ENCODE results near the gene CXCL11.

Gene CXCL11

GRCh38 chr4:76011018-76011670 lies 24.7 kb downstream of the CXCL11 start:
- H3K9me2 ChIP-seq (replicated peaks; ENCODE audit: low read depth, low read length): no peaks in the 10 kb centered on the region
- no peak overlapping the region for H2AFZ ChIP-seq (ENCODE audit: low read length)
- H3K4me1 ChIP-seq (ENCODE audit: insufficient read depth, low read length, poor library complexity, severe bottlenecking): no peaks in the 10 kb centered on the region
- no peak overlapping the region for H3K4me2 ChIP-seq (ENCODE audit: low read depth, low read length, poor library complexity, severe bottlenecking)
- TF ChIP-seq EZH2phosphoT487 (IDR thresholded peaks at IDR 0.05; ENCODE audit: borderline replicate concordance) (no peak), CTCF (conservative IDR thresholded peaks at IDR 0.05; ENCODE audit: low read length) (no peak)
- no peak overlapping the region for H3K4me3 ChIP-seq (ENCODE audit: low read length, poor library complexity, severe bottlenecking)
- H3F3A ChIP-seq (ENCODE audit: low read depth): no peaks in the 10 kb centered on the region
- no peaks in the 10 kb centered on the region for H4K20me1 ChIP-seq (ENCODE audit: insufficient read depth, low read length, poor library complexity, severe bottlenecking)
- no peaks in the 10 kb centered on the region for H3K9me3 ChIP-seq (ENCODE audit: insufficient read depth, low read depth, low read length)
- H3K79me2 ChIP-seq (ENCODE audit: insufficient read depth, low read length): no peaks in the 10 kb centered on the region
- no peak overlapping the region for H3K9ac ChIP-seq (ENCODE audit: low read depth, low read length, poor library complexity, severe bottlenecking)
- no peaks in the 10 kb centered on the region for H3K36me3 ChIP-seq (ENCODE audit: insufficient read depth, low read length)
- H3K27me3 ChIP-seq (ENCODE audit: insufficient read depth, low read length, poor library complexity, severe bottlenecking): no peaks in the 10 kb centered on the region

- TF ChIP-seq CTCF (conservative IDR thresholded peaks at IDR 0.05; ENCODE audit: low read length) (no peak), EZH2phosphoT487 (IDR thresholded peaks at IDR 0.05; ENCODE audit: borderline replicate concordance) (no peak)
- Histone ChIP-seq H3K4me3 (ENCODE audit: low read length, poor library complexity, severe bottlenecking) (no peak overlapping the region), H4K20me1 (ENCODE audit: insufficient read depth, low read length, poor library complexity, severe bottlenecking) (no peaks in the 10 kb centered on the region), H3K36me3 (ENCODE audit: insufficient read depth, low read length) (no peaks in the 10 kb centered on the region), H3K4me1 (ENCODE audit: insufficient read depth, low read length, poor library complexity, severe bottlenecking) (no peaks in the 10 kb centered on the region), H3K9me2 (replicated peaks; ENCODE audit: low read depth, low read length) (no peaks in the 10 kb centered on the region), H2AFZ (ENCODE audit: low read length) (no peak overlapping the region), H3K9ac (ENCODE audit: low read depth, low read length, poor library complexity, severe bottlenecking) (no peak overlapping the region), H3F3A (ENCODE audit: low read depth) (no peaks in the 10 kb centered on the region), H3K4me2 (ENCODE audit: low read depth, low read length, poor library complexity, severe bottlenecking) (no peak overlapping the region), H3K27me3 (ENCODE audit: insufficient read depth, low read length, poor library complexity, severe bottlenecking) (no peaks in the 10 kb centered on the region), H3K79me2 (ENCODE audit: insufficient read depth, low read length) (no peaks in the 10 kb centered on the region), H3K9me3 (ENCODE audit: insufficient read depth, low read depth, low read length) (no peaks in the 10 kb centered on the region)
These were observed 25.3 kb downstream of the CXCL11 start for GRCh38 chr4:76010576-76010975.

GRCh38 chr4:76009311-76009710 lies 26.6 kb downstream of the CXCL11 start:
- Histone ChIP-seq H3K27me3 (ENCODE audit: insufficient read depth, low read length, poor library complexity, severe bottlenecking) (no peaks in the 10 kb centered on the region), H3K9ac (ENCODE audit: low read depth, low read length, poor library complexity, severe bottlenecking) (no peak overlapping the region), H3K4me3 (ENCODE audit: low read length, poor library complexity, severe bottlenecking) (no peak overlapping the region), H3K4me2 (ENCODE audit: low read depth, low read length, poor library complexity, severe bottlenecking) (no peak overlapping the region), H4K20me1 (ENCODE audit: insufficient read depth, low read length, poor library complexity, severe bottlenecking) (no peaks in the 10 kb centered on the region), H3K9me3 (ENCODE audit: insufficient read depth, low read depth, low read length) (no peaks in the 10 kb centered on the region), H2AFZ (ENCODE audit: low read length) (no peak overlapping the region), H3K4me1 (ENCODE audit: insufficient read depth, low read length, poor library complexity, severe bottlenecking) (no peaks in the 10 kb centered on the region), H3K36me3 (ENCODE audit: insufficient read depth, low read length) (no peaks in the 10 kb centered on the region), H3F3A (ENCODE audit: low read depth) (no peaks in the 10 kb centered on the region), H3K9me2 (replicated peaks; ENCODE audit: low read depth, low read length) (no peaks in the 10 kb centered on the region), H3K79me2 (ENCODE audit: insufficient read depth, low read length) (no peaks in the 10 kb centered on the region)
- no peak for TF ChIP-seq CTCF (conservative IDR thresholded peaks at IDR 0.05; ENCODE audit: low read length)
- TF ChIP-seq EZH2phosphoT487 (IDR thresholded peaks at IDR 0.05; ENCODE audit: borderline replicate concordance): no peak

Measured in Loucy (cell line).